Thoracic aorta (tissue), 2 donors: ENCODE measurements around the gene HOXC11. TPM values are rescaled to one million over a fixed set of nuclear protein-coding genes. Genes with fewer than 3 reads are reported as not detected.

ENCODE experiments used
- ATAC-seq: fragments of 150-250 bp; one replicate; pipeline ENCODE4 v1.8.0; 2017; ENCODE audit warnings: low read depth; ENCODE audit not compliant: insufficient number of reproducible peaks, low FRiP score
- DNase-seq: peaks from one replicate; pipeline ENCODE4 v3.0.0-alpha.2; 2020; ENCODE audit warnings: low spot score
- H3K27ac ChIP-seq, 2 donors: fragments of 200-600 bp; sonication (generic); 1 replicate in 1 of 2; 2 replicates in 1 of 2; pipeline ENCODE4 v1.5.1; 2016; ENCODE audit warnings: mild to moderate bottlenecking in 2 of 2, moderate library complexity in 2 of 2
- H3K27me3 ChIP-seq: fragments of 200-600 bp; sonication (generic); replicated peaks from 2 replicates; pipeline ENCODE4 v1.6.0; 2016; ENCODE audit warnings: mild to moderate bottlenecking; ENCODE audit not compliant: insufficient read depth
- H3K36me3 ChIP-seq: fragments of 200-600 bp; sonication (generic); one replicate; pipeline ENCODE4 v1.5.1; 2016
- H3K4me1 ChIP-seq, 2 donors: fragments of 200-600 bp; sonication (generic); 1 replicate in 1 of 2; 2 replicates in 1 of 2; pipeline versions ENCODE4 v1.5.1 to v1.6.0; 2016; ENCODE audit warnings: low read depth in 2 of 2, mild to moderate bottlenecking in 1 of 2; ENCODE audit not compliant: control insufficient read depth in 1 of 2
- H3K4me3 ChIP-seq: fragments of 200-600 bp; sonication (generic); 2 replicates; pipeline ENCODE4 v1.5.1; 2016; ENCODE audit warnings: mild to moderate bottlenecking
- H3K9me3 ChIP-seq: fragments of 200-600 bp; sonication (generic); 2 replicates; pipeline ENCODE4 v1.5.1; 2016
- total RNA-seq, 2 donors: library from RNA; depleted of rRNA; stranded (reverse); fragments of >200 nt; gene quantifications; one replicate each; pipeline versions ENCODE4 v1.1.0 to v1.2.3, GENCODE V29; 2016
- TF ChIP-seq, protein P1 (sequence below): fragments of 200-600 bp; sonication (generic); IDR thresholded peaks from one replicate; pipeline ENCODE4 v1.5.1; 2019; ENCODE audit warnings: antibody characterized with exemption

HOXC11 gene
- total RNA-seq, 2 donors from 2014 or later: not detected

DNA sequence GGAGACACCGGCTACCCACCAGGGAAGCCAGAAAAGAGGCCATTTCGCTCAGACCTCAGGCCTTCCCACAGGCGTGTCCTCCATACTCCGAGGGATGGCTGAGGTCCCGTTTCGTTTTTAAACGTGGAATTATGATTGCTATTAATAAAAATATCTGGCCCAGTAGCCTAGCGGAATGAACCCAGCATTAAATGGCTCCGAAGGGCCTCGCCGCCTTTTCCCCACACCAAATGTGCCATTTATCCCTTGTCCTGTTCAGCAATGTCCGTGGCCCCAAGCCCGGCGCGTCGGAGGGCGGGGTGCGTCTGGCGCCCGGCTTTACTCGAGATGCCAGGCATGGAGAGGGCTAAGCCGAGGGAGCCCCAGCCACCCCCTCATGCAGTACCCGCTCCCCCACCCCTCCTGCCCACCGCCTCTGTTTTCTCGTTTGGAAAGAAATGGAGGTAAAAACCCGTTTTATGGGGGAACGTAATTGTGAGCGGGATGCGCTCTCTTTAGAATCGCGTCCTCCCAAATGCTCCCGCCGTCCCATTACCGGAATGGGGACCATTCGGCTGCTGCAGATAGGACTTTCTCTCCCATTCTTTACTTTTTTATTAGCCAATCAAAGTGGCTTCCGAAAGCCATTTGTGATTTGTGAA, 41.6 kb downstream of the HOXC11 start:
- DNase-seq (no peak), ATAC-seq (no peak)
- H3K9me3 ChIP-seq: no peaks in the 10 kb centered on the region
- H3K27ac ChIP-seq: peak overlapping the region in 1 of 2 donors; percentile 32
- TF ChIP-seq, protein P1, sequence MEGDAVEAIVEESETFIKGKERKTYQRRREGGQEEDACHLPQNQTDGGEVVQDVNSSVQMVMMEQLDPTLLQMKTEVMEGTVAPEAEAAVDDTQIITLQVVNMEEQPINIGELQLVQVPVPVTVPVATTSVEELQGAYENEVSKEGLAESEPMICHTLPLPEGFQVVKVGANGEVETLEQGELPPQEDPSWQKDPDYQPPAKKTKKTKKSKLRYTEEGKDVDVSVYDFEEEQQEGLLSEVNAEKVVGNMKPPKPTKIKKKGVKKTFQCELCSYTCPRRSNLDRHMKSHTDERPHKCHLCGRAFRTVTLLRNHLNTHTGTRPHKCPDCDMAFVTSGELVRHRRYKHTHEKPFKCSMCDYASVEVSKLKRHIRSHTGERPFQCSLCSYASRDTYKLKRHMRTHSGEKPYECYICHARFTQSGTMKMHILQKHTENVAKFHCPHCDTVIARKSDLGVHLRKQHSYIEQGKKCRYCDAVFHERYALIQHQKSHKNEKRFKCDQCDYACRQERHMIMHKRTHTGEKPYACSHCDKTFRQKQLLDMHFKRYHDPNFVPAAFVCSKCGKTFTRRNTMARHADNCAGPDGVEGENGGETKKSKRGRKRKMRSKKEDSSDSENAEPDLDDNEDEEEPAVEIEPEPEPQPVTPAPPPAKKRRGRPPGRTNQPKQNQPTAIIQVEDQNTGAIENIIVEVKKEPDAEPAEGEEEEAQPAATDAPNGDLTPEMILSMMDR: no peak
- no peaks in the 10 kb centered on the region for H3K27me3 ChIP-seq
- peak overlapping the region; percentile 31 for H3K4me3 ChIP-seq
- no peaks in the 10 kb centered on the region for H3K36me3 ChIP-seq
- H3K4me1 ChIP-seq: peaks cover 7 to 14% of the 10 kb centered on the region in 2 donors

DNA sequence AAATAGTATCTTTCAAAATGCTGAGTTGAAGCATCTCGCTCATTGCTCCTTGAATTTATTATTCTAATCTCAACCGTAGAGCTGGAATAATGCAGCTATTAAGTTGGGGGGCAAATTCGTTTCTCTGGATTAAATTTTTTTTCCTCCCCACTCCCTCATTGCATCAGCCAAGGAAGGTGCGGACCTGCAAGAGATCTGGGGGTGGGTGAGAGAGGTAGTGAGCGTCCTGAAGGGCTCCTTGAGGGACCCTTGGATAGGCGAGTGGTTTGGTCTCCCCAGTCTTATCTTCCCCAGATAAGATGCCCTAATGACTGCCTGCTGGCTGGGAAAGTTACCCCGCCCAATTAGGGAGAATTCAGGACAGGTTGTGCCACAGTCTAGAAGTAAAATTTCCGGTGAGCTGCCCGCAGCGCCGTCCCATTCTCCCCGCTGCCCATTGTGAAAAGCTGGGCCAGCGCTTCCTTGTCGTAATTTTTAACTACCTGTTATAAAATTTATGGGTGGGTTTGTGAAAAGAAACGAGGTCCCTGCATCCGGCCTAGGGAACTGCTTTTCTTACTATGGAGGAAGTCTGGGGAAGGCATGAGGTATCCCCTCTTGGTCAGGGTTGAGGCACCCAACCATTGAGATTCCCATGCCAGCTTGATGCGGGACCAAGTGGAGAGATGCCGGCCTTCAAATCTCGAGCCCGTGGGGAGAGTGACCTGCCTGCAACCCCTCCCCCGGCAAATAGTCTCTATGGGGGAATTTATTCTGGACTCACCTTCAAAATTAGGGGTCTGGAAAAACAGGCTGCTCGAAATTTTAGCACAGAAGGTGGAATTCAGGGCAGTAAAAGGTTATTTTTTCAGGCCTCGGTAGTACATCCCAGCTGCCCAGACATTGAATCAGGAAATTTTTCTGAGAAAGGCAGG, 42.3 kb downstream of the HOXC11 start:
- H3K4me1 ChIP-seq: peaks cover 12 to 14% of the 10 kb centered on the region in 2 donors
- TF ChIP-seq, protein P1: no peak
- DNase-seq (no peak), ATAC-seq (no peak)
- H3K27me3 ChIP-seq: no peaks in the 10 kb centered on the region
- no peaks in the 10 kb centered on the region for H3K9me3 ChIP-seq
- no peaks in the 10 kb centered on the region for H3K36me3 ChIP-seq
- H3K27ac ChIP-seq: no peak overlapping the region
- no peak overlapping the region for H3K4me3 ChIP-seq

DNA sequence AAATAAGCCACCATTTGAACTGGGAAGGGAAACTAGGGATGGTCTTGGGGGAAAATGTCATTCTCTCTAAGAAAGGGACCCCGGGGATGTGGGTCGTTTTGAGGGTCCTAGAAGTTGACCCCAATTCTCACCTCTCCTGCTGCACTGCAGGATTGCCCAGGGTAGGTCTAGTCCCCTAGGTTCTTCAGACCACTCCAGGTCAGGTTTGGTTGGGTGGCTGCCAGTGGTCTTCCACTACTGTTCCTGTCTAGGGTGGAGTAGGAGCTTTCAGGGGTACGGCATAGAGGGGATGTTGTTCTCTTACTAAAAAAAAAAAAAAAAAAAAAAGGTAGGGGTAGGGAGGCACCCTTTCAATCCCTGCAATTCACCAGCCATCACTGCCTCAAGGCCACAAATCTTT, 43.1 kb downstream of the HOXC11 start:
- Histone ChIP-seq H3K4me3 (peak overlapping the region; percentile 69), H3K27ac (peak overlapping the region in 1 of 2 donors; percentile 56), H3K27me3 (no peaks in the 10 kb centered on the region)

DNA sequence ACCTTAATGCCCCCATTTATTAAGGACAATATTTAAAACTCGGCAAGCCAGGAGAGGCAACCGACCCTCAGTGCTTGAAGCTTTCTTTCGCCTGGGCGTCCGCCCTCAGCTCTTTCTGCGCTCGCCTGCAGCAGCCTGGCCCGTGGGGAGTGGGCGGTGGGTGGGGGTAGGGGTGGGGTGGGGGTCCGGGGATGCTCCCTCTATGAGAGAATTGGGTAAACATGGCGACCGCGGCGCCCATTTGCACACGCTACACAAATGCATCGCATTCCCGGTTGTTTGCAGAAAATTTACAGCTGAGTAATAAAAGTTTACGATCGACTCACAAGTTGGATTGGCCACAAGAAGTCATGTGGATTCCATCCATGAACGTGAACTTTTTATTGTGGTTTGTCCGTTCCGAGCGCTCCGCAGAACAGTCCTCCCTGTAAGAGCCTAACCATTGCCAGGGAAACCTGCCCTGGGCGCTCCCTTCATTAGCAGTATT, 43.6 kb downstream of the HOXC11 start:
- H3K4me3 ChIP-seq: peak overlapping the region; percentile 69
- no peaks in the 10 kb centered on the region for H3K9me3 ChIP-seq
- peak overlapping the region in 1 of 2 donors; percentile 56 for H3K27ac ChIP-seq
- TF ChIP-seq, protein P1: no peak
- H3K27me3 ChIP-seq: no peaks in the 10 kb centered on the region
- DNase-seq (no peak), ATAC-seq (no peak)
- no peaks in the 10 kb centered on the region for H3K36me3 ChIP-seq
- peaks cover 14 to 26% of the 10 kb centered on the region in 2 donors for H3K4me1 ChIP-seq

More for the DNA sequence above, 43.1 kb downstream of the HOXC11 start:
- Histone ChIP-seq H3K9me3 (no peaks in the 10 kb centered on the region), H3K36me3 (no peaks in the 10 kb centered on the region), H3K4me1 (peaks cover 14 to 21% of the 10 kb centered on the region in 2 donors)
- no peak for DNase-seq
- no peak for ATAC-seq
- TF ChIP-seq, protein P1: no peak
